Stomach (tissue), 4 donors: ENCODE measurements around the gene INPP5J.

Source experiments
- CTCF ChIP-seq, 7 experiments: fragments of 450-650 bp in 4 of 7; fragments of 200-600 bp in 3 of 7; sonication (generic) in 3 of 7; IDR thresholded peaks; one replicate each; pipeline ENCODE4 v1.5.1; 2016 to 2019; ENCODE audit warnings: antibody characterized with exemption in 7 of 7, control low read depth in 2 of 7, mild to moderate bottlenecking in 1 of 7
- POLR2A ChIP-seq, 4 donors: fragments of 450-650 bp; IDR thresholded peaks; one replicate each; pipeline ENCODE4 v1.6.1; 2016; ENCODE audit warnings: antibody characterized with exemption in 4 of 4, control low read depth in 2 of 4, mild to moderate bottlenecking in 1 of 4, moderate library complexity in 1 of 4

GRCh38 chr22:31125521-31126117 lies 2.9 kb downstream of the INPP5J start:
- no peak for TF ChIP-seq POLR2A (IDR thresholded peaks at IDR 0.05)
- no peak for TF ChIP-seq CTCF (IDR thresholded peaks at IDR 0.05)
